HG02970 (cell line): Measurements from ENCODE around the gene NSUN5.

Source experiments
- ATAC-seq: cut with Tn5 transposase; IDR thresholded peaks from one replicate; pipeline ENCODE4 v1.9.1; 2021; ENCODE audit warnings: mild to moderate bottlenecking, moderate library complexity, moderate number of reproducible peaks; ENCODE audit not compliant: unreplicated experiment, low FRiP score

NSUN5 gene

GRCh38 chr7:73308665-73309214, at the start of gene NSUN5:
NSUN5 (minus strand) TSS chr7:73308826; CDS start chr7:73308790, 36 bp downstream.
- ATAC-seq = peak; percentile 88

GRCh38 chr7:73356159-73356558, 47.5 kb upstream of the NSUN5 start:
- ATAC-seq = no peak

DNA sequence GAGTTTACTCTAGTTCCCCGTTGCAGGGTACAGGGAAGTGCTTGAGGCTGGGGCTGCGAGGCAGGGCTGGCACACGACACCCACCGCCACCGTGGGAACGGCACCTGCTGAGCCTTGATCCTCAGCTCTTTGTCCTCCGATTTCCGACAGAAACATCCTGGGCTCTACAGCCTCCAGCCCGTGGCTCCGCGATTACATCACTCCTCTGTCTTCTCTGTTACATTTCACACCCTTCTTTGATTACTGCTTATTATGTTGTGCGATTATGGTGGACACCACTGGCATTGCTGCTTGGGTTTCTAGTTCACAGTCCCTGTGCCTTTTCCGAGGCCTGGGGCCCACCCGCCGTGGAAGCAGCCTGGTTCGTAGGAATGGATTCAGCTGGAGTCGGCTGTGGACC, 46.2 kb upstream of the NSUN5 start:
- no peak for ATAC-seq

- no peak for ATAC-seq
Measured at GRCh38 chr7:73354196-73354595, 45.6 kb upstream of the NSUN5 start.

- no peak for ATAC-seq
Measured at GRCh38 chr7:73353243-73353642, 44.6 kb upstream of the NSUN5 start.

- no peak for ATAC-seq
Measured at GRCh38 chr7:73352784-73353183, 44.2 kb upstream of the NSUN5 start.

- ATAC-seq = no peak
Measured at GRCh38 chr7:73351447-73352167, 43.0 kb upstream of the NSUN5 start.

GRCh38 chr7:73350306-73351068, 41.9 kb upstream of the NSUN5 start:
- no peak for ATAC-seq

GRCh38 chr7:73349763-73350162, 41.1 kb upstream of the NSUN5 start:
- no peak for ATAC-seq

GRCh38 chr7:73345951-73346350, 37.3 kb upstream of the NSUN5 start:
- no peak for ATAC-seq

DNA sequence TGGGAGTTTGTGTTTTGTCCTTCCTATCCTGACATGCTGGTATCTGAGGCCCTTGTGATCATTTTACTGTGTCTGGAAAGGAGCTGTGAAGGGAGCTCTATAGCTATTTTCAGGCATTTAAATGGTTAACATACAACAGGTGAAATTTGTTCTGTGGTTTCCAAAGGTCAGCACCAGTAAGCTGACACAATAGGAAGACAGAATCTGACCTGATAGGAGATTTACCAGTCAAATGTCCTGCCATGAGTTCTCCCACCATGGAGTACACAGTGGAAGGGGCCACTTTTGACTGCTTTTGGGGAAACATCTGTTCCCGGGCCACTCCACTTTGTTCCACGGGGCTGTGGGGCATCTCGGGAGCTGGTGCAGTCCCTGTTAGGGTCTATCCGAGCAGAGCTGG, 36.9 kb upstream of the NSUN5 start:
- no peak for ATAC-seq

DNA sequence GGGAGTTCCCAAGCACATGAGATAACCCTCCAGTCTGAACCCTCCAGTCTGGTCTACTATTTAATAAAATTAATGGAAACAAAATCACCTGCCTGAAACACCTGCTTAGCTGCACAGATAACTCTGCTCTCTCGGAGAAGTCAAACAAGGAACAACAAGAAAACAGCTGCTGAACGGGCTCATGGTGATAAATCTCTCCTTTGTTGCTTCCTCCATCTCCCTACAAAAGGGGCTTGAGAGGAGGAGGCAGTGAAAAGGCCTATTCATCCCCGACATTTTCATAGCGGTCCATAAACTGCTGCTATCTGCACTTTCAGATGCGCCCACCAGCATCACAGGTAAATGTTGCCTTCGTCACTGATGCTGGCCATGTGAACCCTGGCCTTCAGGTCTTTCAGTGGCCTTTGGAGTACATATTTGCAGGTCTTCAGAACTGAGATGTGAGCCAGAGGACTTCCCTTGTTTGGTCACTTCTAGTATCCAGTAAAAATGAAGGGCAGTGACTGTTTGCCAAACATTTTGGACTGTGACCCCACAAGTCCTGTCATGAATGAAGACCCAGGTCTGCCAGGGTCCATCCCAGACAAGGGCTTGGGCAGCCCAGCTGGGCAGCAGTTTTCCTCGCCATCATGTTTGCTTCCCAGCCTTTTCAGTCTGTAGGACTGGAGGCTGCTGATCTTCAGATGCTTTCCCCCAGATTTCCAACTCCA, 35.2 kb upstream of the NSUN5 start:
- ATAC-seq = no peak

GRCh38 chr7:73342645-73343044, 34.0 kb upstream of the NSUN5 start:
- no peak for ATAC-seq

DNA sequence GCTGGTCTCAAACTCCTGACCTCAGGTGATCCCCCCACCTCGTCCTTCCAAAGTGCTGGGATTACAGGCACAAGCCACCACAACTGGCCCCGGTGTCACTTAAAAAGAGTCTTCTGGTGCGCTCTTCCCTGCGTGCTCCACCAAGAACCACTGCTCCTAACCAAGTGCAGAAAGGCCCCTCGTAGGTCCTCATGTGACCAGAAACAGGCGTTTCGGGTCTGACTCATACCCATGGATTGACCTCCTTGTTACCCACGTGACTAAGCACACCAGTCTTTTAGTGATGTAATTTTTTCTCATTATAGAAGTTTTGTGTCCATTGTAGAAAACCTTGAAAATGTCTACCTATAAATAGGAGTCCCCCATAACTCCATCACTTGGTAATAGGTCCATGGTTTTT, 33.3 kb upstream of the NSUN5 start:
- ATAC-seq = no peak

- no peak for ATAC-seq
Measured at GRCh38 chr7:73340514-73340913, 31.9 kb upstream of the NSUN5 start.

DNA sequence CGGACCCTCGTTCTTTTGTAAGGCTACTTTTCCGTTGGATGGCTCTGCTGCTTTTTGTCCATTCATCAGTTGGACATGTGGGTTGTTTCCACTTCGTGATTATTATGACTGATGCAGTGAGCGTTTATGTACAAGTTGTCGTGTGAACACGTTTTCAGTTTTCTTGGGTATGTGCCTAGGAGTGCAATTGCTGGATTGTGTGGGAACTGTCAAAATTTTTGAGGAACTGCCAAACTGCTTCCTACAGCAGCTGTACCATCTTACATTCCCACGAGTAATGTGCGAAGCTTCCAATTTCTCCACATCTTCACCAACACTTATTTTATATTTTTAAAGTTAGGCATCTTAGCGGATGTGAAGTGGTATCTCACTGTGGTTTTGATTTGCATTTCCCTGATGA, 29.7 kb upstream of the NSUN5 start:
- ATAC-seq = no peak

- no peak for ATAC-seq
Measured at GRCh38 chr7:73332447-73332846, 23.8 kb upstream of the NSUN5 start.

GRCh38 chr7:73330772-73331171, 22.1 kb upstream of the NSUN5 start:
- ATAC-seq = no peak

DNA sequence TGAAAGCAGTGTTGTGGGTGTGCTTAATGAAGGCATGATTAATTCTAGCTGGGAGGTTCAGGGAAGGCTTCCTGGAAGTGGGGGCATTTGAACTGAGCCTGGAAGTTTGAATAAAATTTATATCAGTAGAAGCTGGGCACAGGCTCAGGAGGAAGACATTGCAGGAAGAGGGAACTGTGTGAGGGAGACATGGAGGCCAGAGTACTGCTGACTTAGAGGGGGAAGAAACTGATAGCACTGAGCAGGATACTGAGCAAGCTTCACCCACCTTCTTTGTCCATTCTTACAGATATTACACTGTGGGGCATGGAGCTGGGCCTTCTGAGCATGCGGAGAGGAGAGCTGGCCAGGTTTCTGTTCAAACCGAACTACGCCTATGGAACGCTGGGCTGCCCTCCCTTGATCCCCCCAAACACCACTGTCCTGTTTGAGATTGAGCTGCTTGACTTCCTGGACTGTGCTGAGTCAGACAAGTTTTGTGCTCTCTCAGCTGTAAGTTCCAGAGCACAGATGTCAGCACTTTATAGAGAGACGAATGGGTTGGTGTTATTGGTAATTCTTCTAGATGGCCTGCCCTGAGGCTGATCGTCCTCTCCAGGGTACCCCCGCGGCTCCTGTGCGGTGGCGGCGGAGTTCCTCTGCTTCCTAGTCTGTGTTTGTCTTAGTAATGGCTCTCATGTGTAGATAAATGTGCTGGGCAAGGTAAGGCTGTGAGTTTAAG, 21.4 kb upstream of the NSUN5 start:
- no peak for ATAC-seq

GRCh38 chr7:73328696-73329095, 20.1 kb upstream of the NSUN5 start:
- no peak for ATAC-seq
